SH-SY5Y (cell line): ENCODE measurements around the gene DPH1.

Experiments
- GATA2 ChIP-seq: IDR thresholded peaks from 2 replicates; pipeline ENCODE4 v1.6.1; 2011; ENCODE audit warnings: mild to moderate bottlenecking, low read depth, low read length
- GATA3 ChIP-seq: IDR thresholded peaks from 2 replicates; pipeline ENCODE4 v1.6.1; 2011; ENCODE audit warnings: low read depth, mild to moderate bottlenecking, low read length, moderate library complexity

GRCh38 chr17:2047590-2047989, 17.6 kb downstream of the DPH1 start:
- TF ChIP-seq GATA2 (no peak), GATA3 (no peak)
